HEK293 (cell line): ENCODE measurements around the gene FAM43A.
A peak's percentile ranks its signal among the peaks of the same experiment; 100 is the strongest.

ENCODE experiments used
- CTCF ChIA-PET: fragments of 350-600 bp; formaldehyde crosslinking; extraction: SDS; loops from one replicate; lab custom pipeline; 2021; ENCODE audit warnings: antibody characterized with exemption; lab: Yijun Ruan, JAX
- POLR2A ChIA-PET: fragments of 300-600 bp; formaldehyde crosslinking; extraction: SDS; loops from one replicate; lab custom pipeline; 2020; ENCODE audit warnings: antibody characterized with exemption, inconsistent platforms; lab: Yijun Ruan, JAX
- H3K27ac ChIP-seq: fragments of 200-500 bp; sonication (Bioruptor generic); 2 replicates; pipeline ENCODE4 v1.5.1; 2014; ENCODE audit warnings: low read depth, low read length, control low read depth, inconsistent platforms; ENCODE audit errors: extremely low read depth
- H3K36me3 ChIP-seq, 2 experiments: fragments of 200-500 bp in 1 of 2; sonication (Bioruptor generic) in 1 of 2; 1 replicate in 1 of 2; 2 replicates in 1 of 2; pipeline ENCODE4 v1.5.1; 2014 to 2017; ENCODE audit warnings: inconsistent platforms in 2 of 2, low read length in 2 of 2; ENCODE audit not compliant: control insufficient read depth in 2 of 2, insufficient read depth in 1 of 2
- H3K4me1 ChIP-seq: fragments of 200-500 bp; sonication (Bioruptor generic); 2 replicates; pipeline ENCODE4 v1.5.1; 2014; ENCODE audit warnings: mild to moderate bottlenecking, low read length, inconsistent platforms; ENCODE audit not compliant: control insufficient read depth, insufficient read depth
- H3K4me3 ChIP-seq: 2 replicates; pipeline ENCODE4 v1.5.1; 2011; ENCODE audit warnings: low read depth, mild to moderate bottlenecking, control low read depth, low read length, moderate library complexity
- H3K9me3 ChIP-seq: fragments of 200-500 bp; sonication (Bioruptor generic); 2 replicates; pipeline ENCODE4 v1.5.1; 2014; ENCODE audit warnings: low read depth, low read length, inconsistent platforms; ENCODE audit not compliant: control insufficient read depth, insufficient read depth
- ATF2 ChIP-seq: fragments of 450-650 bp; formaldehyde crosslinking; IDR thresholded peaks from 2 replicates; pipeline ENCODE4 v1.5.1; 2016; ENCODE audit warnings: missing biosample characterization, missing genetic modification characterization, low read depth
- BCL11B ChIP-seq: fragments of 450-650 bp; formaldehyde crosslinking; IDR thresholded peaks from 2 replicates; pipeline ENCODE4 v1.5.1; 2016; ENCODE audit warnings: low read depth, missing biosample characterization, missing genetic modification characterization
- CTCF ChIP-seq: fragments of 450-650 bp; formaldehyde crosslinking; IDR thresholded peaks from 2 replicates; pipeline ENCODE4 v1.5.1; 2016; ENCODE audit warnings: missing biosample characterization, missing genetic modification characterization
- EGR2 ChIP-seq: fragments of 450-650 bp; formaldehyde crosslinking; IDR thresholded peaks from 2 replicates; pipeline ENCODE4 v1.5.1; 2016; ENCODE audit warnings: low read depth, missing biosample characterization, missing genetic modification characterization
- GLIS1 ChIP-seq: fragments of 450-650 bp; formaldehyde crosslinking; IDR thresholded peaks from 2 replicates; pipeline ENCODE4 v1.5.1; 2016; ENCODE audit warnings: missing biosample characterization, missing genetic modification characterization
- PATZ1 ChIP-seq: fragments of 450-650 bp; formaldehyde crosslinking; IDR thresholded peaks from 2 replicates; pipeline ENCODE4 v1.5.1; 2016; ENCODE audit warnings: missing biosample characterization, missing genetic modification characterization
- ZBTB11 ChIP-seq: fragments of 450-650 bp; formaldehyde crosslinking; conservative IDR thresholded peaks from 2 replicates; pipeline ENCODE4 v1.5.1; 2016; ENCODE audit warnings: low read depth, missing biosample characterization, missing genetic modification characterization
- ZBTB17 ChIP-seq: fragments of 450-650 bp; formaldehyde crosslinking; IDR thresholded peaks from 2 replicates; pipeline ENCODE4 v1.5.1; 2016; ENCODE audit warnings: missing biosample characterization, missing genetic modification characterization
- ZIC2 ChIP-seq: fragments of 450-650 bp; formaldehyde crosslinking; IDR thresholded peaks from 2 replicates; pipeline ENCODE4 v1.5.1; 2016; ENCODE audit warnings: missing biosample characterization, missing genetic modification characterization
- ZNF184 ChIP-seq: fragments of 450-650 bp; IDR thresholded peaks from 2 replicates; pipeline ENCODE4 v1.5.1; 2018; ENCODE audit warnings: missing biosample characterization, mild to moderate bottlenecking, missing genetic modification characterization
- ZNF26 ChIP-seq: fragments of 450-650 bp; formaldehyde crosslinking; IDR thresholded peaks from 2 replicates; pipeline ENCODE4 v1.5.1; 2016; ENCODE audit warnings: missing biosample characterization, missing genetic modification characterization
- ZNF335 ChIP-seq: fragments of 450-650 bp; formaldehyde crosslinking; conservative IDR thresholded peaks from 2 replicates; pipeline ENCODE4 v1.5.1; 2016; ENCODE audit warnings: missing biosample characterization, missing genetic modification characterization
- ZNF341 ChIP-seq: fragments of 450-650 bp; formaldehyde crosslinking; IDR thresholded peaks from 2 replicates; pipeline ENCODE4; 2016; ENCODE audit warnings: low read depth, missing biosample characterization, missing genetic modification characterization
- ZNF510 ChIP-seq: fragments of 450-650 bp; formaldehyde crosslinking; IDR thresholded peaks from 2 replicates; pipeline ENCODE4 v1.5.1; 2018; ENCODE audit warnings: mild to moderate bottlenecking, missing genetic modification characterization, missing biosample characterization; ENCODE audit not compliant: insufficient replicate concordance
- ZNF600 ChIP-seq: fragments of 450-650 bp; formaldehyde crosslinking; IDR thresholded peaks from 2 replicates; pipeline ENCODE4 v1.5.1; 2016; ENCODE audit warnings: missing biosample characterization, missing genetic modification characterization
- ZNF670 ChIP-seq: fragments of 450-650 bp; formaldehyde crosslinking; IDR thresholded peaks from 2 replicates; pipeline ENCODE4 v1.5.1; 2016; ENCODE audit warnings: missing biosample characterization, missing genetic modification characterization, low read depth
- ZNF768 ChIP-seq: fragments of 450-650 bp; formaldehyde crosslinking; IDR thresholded peaks from 2 replicates; pipeline ENCODE4 v1.5.1; 2018; ENCODE audit warnings: missing biosample characterization, mild to moderate bottlenecking, missing genetic modification characterization
- ZSCAN23 ChIP-seq: fragments of 450-650 bp; formaldehyde crosslinking; IDR thresholded peaks from 2 replicates; pipeline ENCODE4 v1.5.1; 2016; ENCODE audit warnings: missing biosample characterization, missing genetic modification characterization
- ZXDB ChIP-seq: fragments of 450-650 bp; formaldehyde crosslinking; IDR thresholded peaks from 2 replicates; pipeline ENCODE4 v1.5.1; 2016; ENCODE audit warnings: missing biosample characterization, missing genetic modification characterization

The FAM43A gene

GRCh38 chr3:194731506-194732073 lies 45.9 kb downstream of the FAM43A start (continued):
- TF ChIP-seq ZBTB11 (tag by site-specific recombination) (no peak), ZSCAN23 (tag by site-specific recombination) (no peak), ZIC2 (0 out of 2 replicates have a peak, but pooled peaks have one; percentile 10), GLIS1 (tag by site-specific recombination) (0 out of 2 replicates have a peak, but pooled peaks have one; percentile 24), BCL11B (tag by site-specific recombination) (no peak), CTCF (tag by site-specific recombination) (no peak)

- ChIA-PET CTCF (no interaction called here), POLR2A (no interaction called here)
- H3K4me3 ChIP-seq, result no peak overlapping the region
- no peak overlapping the region for H3K27ac ChIP-seq
- no peaks in the 10 kb centered on the region for H3K9me3 ChIP-seq
- TF ChIP-seq ZNF335 (tag by site-specific recombination) (no peak), ATF2 (tag by site-specific recombination) (no peak), ZXDB (tag by site-specific recombination) (no peak), ZNF768 (tag by site-specific recombination) (no peak), ZNF510 (tag by site-specific recombination) (no peak), ZNF26 (tag by site-specific recombination) (no peak), ZNF184 (tag by site-specific recombination) (no peak)
- no peaks in the 10 kb centered on the region for H3K36me3 ChIP-seq
- H3K4me1 ChIP-seq, result no peaks in the 10 kb centered on the region
Measured at GRCh38 chr3:194732617-194733016, 46.9 kb downstream of the FAM43A start.

GRCh38 chr3:194736277-194736895 lies 50.7 kb downstream of the FAM43A start:
- CTCF ChIA-PET, result no interaction called here
- H3K9me3 ChIP-seq, result no peaks in the 10 kb centered on the region
- POLR2A ChIA-PET, result interaction anchor here (0.6 to 1.2 kb wide), 2 partner anchors 49 to 51 kb away, joined by 3 to 4 read pairs; partner anchors contain the start of gene FAM43A
- H3K27ac ChIP-seq, result no peak overlapping the region
- H3K36me3 ChIP-seq, result no peaks in the 10 kb centered on the region
- no peak overlapping the region for H3K4me3 ChIP-seq
- no peak for TF ChIP-seq ZNF670 (tag by site-specific recombination)
- TF ChIP-seq ZBTB17 (tag by site-specific recombination), result 0 out of 2 replicates have a peak, but pooled peaks have one; percentile 44
- TF ChIP-seq ZNF341 (tag by site-specific recombination), result peak; percentile 77; the same call in 1 of the 2 replicates
- no peak for TF ChIP-seq PATZ1 (tag by site-specific recombination)
- TF ChIP-seq EGR2, result peak; percentile 45; the same call in 1 of the 2 replicates
- TF ChIP-seq ZNF600, result peak; percentile 93
- no peaks in the 10 kb centered on the region for H3K4me1 ChIP-seq
